GM11168 (cell line): ENCODE data around the gene BHMT.

Source experiments
- in situ Hi-C: fragments of 300-500 bp; cut with MboI; formaldehyde crosslinking; loops from one replicate; pipeline ENCODE4 v1.12.0; 2022; ENCODE audit warnings: low sequenced_read_pairs; ENCODE audit not compliant: unreplicated experiment

BHMT gene

DNA sequence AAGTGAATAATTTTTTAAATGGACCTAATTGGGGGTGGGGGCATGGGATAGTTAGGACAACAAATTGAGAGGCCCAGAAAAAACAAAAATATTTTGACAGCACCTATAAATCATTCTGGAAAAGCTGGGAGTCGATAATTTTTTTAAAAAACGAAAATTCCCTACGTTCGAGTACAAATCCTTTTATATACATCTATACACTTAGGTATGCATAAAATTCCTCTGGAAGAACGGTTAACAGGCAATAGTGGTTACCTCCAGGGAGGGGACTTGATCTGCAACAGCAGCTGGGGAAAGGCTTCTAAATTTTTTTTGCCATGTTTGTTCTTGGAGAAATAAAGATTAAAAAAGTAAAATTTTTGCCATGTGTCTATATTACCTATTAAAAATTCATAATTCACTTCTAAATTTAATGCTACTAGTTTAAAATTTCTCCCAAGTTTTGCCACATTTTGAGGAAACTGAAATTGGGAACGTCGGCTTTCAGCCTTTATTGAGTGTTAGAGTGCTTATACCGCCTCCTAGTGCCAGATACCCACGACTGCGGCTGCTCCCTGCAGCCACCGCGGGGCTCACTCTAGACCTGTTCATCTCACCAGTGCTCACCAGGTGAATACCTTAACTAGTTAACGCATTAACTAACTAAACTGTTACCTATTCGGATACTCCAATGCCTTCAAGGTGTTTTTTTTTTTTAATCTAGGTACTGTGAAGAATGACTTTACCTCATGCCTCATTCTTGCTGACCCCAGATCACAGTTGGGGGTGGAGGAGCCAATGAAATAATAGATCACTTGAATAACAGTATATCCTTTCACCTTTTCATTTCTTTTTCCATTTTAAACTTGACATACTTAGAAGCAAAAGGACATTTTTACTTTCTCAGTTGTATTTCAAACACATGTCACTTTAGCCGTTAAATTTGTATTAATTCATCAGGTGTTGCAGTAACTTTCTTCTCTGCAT lies 1.8 kb upstream of the BHMT start:
- in situ Hi-C loops, result loop anchor here (10.0 kb wide), 1 partner anchor 85 kb away; no protein-coding TSS in a partner anchor

DNA sequence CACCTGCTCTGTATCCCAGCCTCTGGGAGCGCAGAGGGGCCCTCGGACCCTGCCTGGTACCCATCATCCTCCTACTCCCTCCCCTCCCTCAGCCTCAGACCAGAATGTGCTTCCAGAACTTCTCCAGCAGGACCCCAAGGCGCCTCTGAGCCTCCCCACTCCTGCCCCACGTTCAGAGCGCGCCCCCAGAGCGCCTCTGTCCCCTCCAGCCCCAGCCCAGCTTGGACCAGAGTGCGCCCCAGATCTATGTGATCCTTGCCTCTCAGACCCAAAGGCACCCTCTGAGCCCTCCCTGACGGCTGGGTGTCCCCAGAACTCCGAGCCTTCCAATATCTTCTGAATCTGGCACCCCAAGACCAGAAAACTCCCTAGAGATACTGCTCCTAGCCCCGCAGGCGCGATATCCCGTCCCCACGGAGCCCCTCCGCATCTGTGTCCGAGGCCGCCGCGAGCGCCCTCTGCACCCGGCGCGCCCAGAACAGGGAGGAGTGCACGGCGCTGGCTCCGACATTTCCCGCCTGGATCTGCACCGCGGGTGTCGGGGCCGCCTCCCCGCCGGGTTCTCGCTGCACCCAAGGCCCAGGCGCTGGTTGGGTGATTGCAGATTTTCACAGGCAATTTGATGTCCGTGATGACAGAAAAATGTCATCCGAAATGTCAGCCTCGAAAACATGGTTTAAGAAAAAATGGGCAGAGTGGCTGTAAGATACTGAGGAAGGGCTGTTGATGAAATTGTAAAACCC lies 522 bp downstream of the BHMT start:
- in situ Hi-C loops, result loop anchor here (10.0 kb wide), 1 partner anchor 87 kb away; no protein-coding TSS in a partner anchor

DNA sequence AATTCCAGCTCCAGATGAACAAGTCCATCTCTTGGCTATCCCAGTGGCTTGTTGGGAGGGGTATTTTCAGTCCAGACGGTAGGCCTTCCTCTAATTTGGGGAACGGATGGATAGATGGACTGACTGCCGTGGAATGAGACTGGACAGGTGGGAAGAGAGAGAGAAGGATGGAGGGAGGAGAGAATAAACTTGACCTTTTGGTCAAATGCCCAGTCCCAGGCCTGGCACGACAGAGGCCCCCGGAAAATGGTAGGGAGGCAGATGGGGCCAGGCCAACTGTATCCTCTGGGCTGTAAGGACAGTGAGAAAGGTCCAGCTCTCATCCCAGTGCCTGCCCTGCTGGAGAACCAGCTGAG lies 1.1 kb downstream of the BHMT start:
- in situ Hi-C loops, result loop anchor here (10.0 kb wide), 1 partner anchor 88 kb away; no protein-coding TSS in a partner anchor

DNA sequence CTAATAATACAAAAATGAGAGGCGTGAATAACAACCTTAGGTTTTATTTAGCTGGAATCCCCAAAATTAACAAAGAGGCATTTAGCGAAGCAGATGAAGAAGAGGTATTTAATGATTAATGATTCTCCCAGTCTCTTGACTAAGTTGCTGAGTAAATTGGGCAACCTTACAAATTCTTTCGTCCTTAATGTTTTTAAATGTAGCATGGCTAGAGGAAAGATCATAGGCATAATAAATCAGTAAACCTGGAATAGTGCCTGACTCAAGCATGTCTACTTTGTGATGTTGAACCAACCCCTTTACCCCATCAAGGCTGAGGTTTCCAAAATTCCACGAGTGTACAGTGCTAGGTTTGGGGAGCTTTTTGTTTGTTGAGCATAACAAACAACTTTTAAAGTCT lies 7.9 kb downstream of the BHMT start:
- in situ Hi-C loops, result loop anchor here (10.0 kb wide), 1 partner anchor 95 kb away; no protein-coding TSS in a partner anchor

DNA sequence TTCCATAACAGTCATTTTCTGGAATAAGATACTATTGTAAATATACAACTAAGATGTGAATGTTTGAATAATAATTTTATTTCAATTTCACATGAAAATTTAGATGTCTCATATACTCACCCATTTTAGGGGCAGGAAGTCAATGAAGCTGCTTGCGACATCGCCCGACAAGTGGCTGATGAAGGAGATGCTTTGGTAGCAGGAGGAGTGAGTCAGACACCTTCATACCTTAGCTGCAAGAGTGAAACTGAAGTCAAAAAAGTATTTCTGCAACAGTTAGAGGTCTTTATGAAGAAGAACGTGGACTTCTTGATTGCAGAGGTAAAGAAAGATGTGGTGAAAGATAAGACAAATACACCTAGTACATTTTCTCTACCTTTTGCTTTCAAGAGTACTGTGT lies 8.6 kb downstream of the BHMT start:
- in situ Hi-C loops, result no loop called here

DNA sequence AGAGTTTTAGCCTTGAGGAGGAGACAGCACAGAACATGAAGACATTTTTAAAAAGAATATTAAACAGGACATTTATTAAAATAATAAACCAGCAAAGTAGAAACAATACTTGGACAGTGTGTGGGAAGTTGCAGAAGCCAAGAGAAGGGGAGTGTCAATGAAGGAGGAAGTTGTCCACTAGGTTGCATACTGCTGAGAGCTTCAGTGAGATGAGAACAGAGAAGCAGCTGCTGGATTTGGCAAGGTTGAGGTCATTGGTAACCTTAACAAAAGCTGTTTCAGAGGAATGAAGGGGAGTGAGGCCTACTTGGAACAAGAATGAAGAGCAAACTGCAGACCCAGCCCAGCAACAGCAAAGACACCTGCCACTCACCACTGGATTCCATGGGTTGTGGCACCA lies 11.4 kb downstream of the BHMT start:
- in situ Hi-C loops, result no loop called here

DNA sequence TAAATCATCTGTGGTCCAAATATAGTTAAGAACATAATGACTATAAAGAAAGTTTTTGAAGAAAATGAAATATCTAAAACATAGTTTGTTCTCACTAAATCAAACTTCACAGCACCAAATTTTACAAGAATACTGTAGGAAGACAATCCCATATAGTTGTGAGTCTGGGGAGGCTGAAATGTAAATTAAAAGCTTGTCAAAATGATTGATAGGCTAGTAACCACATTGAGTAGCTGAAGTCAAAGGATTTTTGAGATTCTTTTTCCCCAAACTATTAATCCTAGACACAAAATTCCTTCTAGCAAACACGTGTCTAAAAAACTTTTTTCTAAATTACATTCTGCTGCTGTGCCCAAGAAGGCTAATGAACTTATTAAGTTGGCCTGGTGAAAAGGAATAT lies 13.0 kb downstream of the BHMT start:
- in situ Hi-C loops, result no loop called here

DNA sequence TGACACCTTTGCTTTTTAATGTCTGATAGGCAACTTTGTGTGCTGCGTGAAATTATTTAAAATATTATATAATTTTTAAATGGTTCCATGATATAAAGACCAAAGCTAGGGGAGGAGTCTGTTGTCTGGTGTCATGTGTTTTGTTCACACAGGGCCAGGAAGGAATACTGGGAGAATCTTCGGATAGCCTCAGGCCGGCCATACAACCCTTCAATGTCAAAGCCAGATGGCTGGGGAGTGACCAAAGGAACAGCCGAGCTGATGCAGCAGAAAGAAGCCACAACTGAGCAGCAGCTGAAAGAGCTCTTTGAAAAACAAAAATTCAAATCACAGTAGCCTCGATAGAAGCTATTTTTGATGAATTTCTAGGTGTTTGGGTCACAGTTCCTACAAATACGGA lies 19.2 kb downstream of the BHMT start:
- in situ Hi-C loops, result loop anchor here (10.0 kb wide), 1 partner anchor 344 kb away; no protein-coding TSS in a partner anchor

DNA sequence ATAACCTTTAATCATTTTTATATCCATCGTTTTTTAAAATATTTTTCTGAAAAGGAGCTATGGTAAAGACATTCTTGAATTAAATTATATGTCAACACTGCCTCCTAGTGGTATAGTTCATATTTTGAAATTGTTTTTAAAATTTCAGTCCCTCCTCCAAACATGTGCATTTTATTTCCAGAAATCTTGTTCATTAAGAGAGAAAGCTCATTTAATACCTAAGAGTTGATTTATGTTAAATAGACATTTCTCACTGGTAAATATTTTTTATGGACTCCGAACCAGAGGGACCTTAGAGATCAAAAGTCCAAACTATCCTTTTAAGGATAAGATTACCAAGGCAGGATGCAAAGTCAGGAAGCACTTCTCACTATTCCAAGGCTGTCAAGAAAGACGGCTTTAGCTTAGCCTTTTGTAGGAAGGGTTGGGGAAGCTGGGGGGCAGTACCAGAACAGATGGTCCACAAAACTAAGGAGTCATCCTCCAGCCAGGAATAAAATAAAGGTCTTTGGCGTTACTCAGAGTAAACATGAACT lies 21.6 kb downstream of the BHMT start:
- in situ Hi-C loops, result loop anchor here (10.0 kb wide), 1 partner anchor 342 kb away; no protein-coding TSS in a partner anchor

DNA sequence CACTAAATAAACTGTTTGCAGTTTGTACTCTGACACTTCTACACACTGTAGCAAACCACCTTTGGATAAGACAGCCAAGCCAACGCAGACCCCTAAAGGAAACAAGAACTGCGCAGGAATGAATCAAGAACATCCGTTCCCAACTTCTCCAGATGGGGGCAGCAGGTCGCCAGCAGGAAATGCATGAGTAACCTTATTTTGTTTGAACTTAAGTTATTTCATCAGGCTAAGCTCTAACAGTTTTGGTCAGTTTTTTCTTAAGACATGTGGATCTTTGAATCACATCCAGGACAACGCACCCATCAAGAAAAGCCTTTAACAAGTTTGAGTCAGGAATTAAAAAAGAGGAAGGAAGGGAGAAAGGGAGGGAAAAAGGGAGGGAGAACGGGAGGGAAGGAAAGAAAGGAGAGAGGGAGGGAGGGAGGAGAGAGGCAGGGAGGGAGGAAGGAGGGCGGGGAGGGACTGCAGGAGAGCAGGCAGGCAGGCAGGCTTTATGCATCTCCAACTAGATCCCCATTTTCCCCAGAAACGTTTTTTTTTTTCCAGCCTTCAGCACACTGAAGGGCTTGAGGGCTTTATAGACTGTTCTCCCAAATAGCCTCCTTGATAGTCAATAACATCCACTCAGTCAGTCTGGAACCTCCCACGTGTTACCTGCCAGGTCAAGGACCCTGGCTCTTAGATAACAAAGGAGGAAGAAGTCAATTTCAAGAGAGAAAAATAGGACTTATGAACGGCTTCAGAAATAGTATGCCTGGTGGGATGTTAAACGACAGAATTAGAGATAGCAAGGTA lies 22.2 kb downstream of the BHMT start:
- in situ Hi-C loops, result loop anchor here (10.0 kb wide), 1 partner anchor 341 kb away; no protein-coding TSS in a partner anchor

DNA sequence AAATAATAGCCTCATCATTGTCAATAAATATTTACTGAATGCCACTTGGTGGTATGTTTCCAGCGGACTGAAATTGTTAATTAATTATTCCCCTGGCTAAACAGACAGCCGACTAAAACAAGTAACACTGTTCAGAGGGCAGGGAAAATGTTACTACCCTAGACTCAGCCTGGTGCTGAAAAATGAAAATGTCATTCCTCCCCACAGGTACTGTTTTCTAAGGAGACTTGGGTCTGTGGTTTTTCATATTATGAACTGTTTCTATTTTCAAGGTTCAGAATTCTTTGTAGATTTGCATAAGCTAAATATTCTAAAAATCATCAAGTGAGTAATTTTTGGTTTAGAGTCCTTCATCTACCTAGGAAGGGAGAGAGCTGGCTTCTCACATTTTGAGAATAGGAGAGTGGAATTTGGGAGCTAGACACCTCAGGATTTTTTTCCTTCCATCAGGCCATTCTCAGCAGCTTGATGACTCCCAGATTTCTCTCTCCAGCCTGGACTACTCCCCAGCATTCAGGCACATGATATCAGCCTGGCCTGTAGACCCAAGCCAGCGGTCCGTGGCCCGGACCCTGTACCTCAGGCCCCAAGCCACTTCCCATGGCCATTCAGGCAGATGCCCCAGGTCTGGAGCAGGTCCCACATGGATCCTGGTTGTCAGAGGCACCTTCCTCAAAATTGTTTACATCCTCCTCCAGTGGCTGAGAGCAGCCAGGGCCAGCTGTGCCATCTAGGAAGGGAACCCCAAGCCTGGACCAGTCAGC lies 24.4 kb downstream of the BHMT start:
- in situ Hi-C loops, result loop anchor here (10.0 kb wide), 1 partner anchor 339 kb away; no protein-coding TSS in a partner anchor

DNA sequence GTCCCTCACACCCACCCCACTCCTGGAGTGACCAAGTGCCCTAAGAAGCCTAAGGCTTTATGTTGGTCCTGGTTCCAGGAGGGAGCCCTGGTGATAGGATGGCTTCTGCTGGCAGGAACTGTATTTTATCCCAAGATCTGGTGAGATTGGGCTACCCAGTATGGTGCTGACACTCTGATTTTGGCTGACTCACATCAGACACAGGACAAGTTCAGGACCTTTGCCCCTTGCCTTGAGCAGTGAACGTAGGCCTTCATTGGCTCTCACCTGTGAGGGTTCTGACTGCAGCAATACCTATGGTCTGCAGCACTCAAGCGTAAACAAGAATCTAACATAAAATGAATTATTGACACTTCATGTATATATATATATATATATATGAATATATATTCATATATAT lies 25.0 kb downstream of the BHMT start:
- in situ Hi-C loops, result loop anchor here (10.0 kb wide), 1 partner anchor 338 kb away; no protein-coding TSS in a partner anchor

DNA sequence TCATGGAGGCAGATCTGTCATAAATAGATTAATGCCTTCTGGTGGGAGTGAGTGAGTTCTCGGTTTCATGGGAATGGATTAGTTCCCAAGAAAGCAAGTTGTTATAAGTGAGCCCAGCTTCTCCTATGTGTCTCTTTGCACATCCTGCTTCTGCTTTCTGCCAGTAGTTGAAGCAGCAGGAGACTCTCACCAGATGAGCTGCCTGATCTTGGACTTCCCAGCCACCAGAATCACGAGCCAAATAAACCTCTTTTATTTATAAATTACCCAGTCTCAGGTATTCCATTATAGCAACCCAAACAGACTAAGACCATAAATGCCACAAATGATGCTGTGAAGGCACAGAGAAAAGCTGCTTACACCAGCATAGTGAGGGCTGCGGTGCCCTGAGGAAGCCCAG lies 28.9 kb downstream of the BHMT start:
- in situ Hi-C loops, result no loop called here

DNA sequence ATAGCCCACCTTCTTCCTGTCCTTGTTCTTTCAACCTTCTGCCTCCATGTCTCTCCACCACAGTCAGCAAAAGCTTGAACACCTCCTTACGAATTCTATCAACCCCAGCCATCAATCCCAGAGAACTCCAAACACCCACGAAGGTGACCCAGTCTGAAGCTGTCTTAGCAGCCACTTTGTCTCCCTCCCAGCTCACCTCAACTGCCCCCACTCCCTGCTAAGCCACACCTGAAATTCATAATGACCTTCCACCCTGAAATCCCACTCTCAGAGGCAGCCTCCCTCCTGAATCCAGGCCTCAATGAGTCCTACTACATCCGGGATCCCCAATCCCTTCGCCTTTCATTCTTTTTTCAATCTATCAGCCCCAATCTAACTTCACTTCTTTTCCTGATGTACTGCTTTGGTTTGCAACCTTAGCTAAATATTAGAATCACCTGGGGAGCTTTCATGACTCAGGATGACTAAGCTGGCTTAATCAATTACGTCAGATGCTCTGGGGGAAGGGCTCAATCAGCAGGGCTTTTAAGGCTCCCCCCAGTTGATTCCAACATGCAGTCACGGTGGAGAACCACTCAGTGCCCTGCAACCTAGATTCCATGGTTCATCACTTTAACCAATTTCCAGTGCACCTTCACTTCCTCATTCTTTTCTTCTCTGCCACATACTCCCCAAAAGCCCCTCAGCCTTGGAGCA lies 32.2 kb downstream of the BHMT start:
- in situ Hi-C loops, result no loop called here

DNA sequence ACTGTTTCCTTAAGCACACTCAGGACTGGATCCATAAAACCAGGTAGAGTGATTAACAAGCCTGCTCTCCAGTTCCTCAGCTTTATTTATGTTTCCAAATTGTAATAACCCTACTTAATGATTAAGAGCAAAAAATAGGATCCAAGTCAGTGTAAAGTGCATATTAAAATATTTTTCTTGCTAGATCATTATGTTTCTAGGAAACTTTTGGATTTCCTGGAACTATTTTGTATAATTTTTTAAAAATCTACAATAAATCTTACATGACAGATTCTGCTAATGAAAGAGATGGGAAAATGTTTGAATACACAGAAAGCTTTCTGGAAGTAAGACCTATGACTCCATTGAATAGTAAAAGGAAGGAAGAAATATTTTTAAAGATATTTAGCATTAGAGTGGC lies 35.5 kb downstream of the BHMT start:
- in situ Hi-C loops, result no loop called here

DNA sequence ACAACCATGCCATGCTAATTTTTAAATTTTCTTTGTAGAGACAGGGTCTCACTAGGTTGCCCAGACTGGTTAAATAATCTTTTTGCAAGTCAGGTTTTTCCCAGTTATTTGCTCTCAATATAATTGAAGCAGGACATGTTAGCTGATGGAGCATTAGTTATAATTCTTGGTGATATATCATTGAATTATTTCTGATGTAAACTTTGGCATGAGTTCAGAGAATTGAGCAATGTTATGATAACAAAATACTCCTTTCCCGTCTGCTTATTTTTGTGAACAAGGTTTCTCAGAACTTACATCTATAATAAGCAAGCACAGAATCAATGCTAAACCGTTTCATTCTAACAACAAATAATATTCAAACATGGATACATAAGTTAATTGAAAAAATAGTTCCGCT lies 37.8 kb downstream of the BHMT start:
- in situ Hi-C loops, result no loop called here

DNA sequence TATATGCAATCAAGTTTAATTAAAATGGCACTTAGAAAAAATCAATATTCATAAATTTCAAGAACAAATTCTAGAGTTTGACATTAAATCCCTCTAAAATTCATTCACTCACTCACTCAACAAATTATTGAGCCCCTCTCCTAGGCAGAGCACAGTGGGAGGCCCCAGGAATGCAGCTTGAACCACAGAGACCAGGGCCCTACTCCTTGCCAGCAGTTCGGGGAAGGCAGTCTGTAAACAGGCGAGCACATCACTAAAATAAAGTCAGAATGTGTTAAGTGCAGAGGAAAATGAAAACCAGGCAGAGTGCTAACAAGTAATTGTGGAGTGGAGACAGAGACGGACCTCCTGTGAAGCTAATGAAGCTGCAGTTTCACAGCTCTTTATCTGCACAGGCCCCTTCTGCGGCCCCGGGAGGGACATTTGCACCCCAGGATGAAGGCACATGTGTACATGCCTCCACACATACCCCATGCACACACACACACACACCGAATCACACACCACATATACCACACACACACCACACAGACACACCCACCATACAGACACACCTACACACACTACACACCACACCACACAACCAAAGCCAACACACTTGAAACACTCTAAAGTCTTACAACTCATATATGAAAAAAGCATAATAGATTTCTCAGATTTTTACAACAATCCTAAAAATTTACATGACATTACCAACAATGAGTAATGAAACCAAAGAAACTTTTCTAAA lies 40.5 kb downstream of the BHMT start:
- in situ Hi-C loops, result no loop called here

DNA sequence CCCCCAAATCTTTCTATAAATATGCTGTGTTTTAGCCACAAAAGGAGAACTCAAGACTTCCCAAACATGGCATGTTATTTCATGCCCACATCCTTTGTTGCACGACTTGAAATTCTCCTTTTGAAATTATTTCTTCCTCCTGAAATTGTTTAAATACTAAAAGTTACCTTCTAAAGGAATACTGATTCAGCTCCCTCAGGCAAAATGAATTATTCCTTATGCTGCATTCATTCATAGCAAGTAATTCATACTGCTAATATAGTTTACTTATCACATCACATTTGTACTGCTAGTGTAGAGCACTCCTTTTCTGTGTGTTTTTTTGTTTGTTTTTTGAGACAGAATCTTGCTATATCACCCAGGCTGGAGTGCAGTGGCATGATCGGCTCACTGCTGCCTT lies 45.7 kb downstream of the BHMT start:
- in situ Hi-C loops, result no loop called here
